ENCODE results near the gene DEGS2. TPM values are rescaled to one million over a fixed set of nuclear protein-coding genes. Genes with fewer than 3 reads are reported as not detected.
"Not testable (repeated sequence)": the region's sequence is repeated elsewhere in the genome, so short reads cannot be mapped to it uniquely, and the experiment has no call there.

The DEGS2 gene
- total and polyA plus RNA-seq, 7 experiments from 2014 or later: 0.19 to 1.0 (median 0.44) TPM; not detected in 1

GRCh38 chr14:100180671-100181070 lies 21.2 kb upstream of the DEGS2 start:
- H3K27ac ChIP-seq (ENCODE audit: low read depth, low read length); H3K27ac Mint-ChIP-seq; H3K9me3 Mint-ChIP-seq; POLR2A ChIA-PET; ATAC-seq; DNase-seq; H3K27me3 ChIP-seq (ENCODE audit: control insufficient read depth in 2 of 2, insufficient read depth in 2 of 2, low read length in 2 of 2); H3K9me3 ChIP-seq (ENCODE audit: control insufficient read depth in 2 of 3, low read length in 3 of 3); H3K36me3 ChIP-seq (ENCODE audit: control insufficient read depth in 2 of 3, insufficient read depth in 3 of 3, low read length in 3 of 3); CTCF ChIA-PET; H3K4me3 ChIP-seq (ENCODE audit: low read length); H3K4me3 Mint-ChIP-seq; H3K27me3 Mint-ChIP-seq; H3K36me3 Mint-ChIP-seq; H3K4me1 ChIP-seq (ENCODE audit: control insufficient read depth in 2 of 2, insufficient read depth in 2 of 2, low read length in 2 of 2); intact Hi-C loops (cut with micrococcal nuclease); H3K4me1 Mint-ChIP-seq: not testable (repeated sequence)

- no peak overlapping the region for H3K27ac ChIP-seq (ENCODE audit: low read depth, low read length)
- CTCF ChIA-PET: no interaction called here
- no peaks in the 10 kb centered on the region for H3K36me3 Mint-ChIP-seq
- no peak overlapping the region for H3K27ac Mint-ChIP-seq
- no peak overlapping the region for H3K4me3 ChIP-seq (ENCODE audit: low read length)
- intact Hi-C loops (cut with micrococcal nuclease): no loop called here
- DNase-seq: no peak
- no peaks in the 10 kb centered on the region for H3K9me3 ChIP-seq (ENCODE audit: control insufficient read depth in 2 of 3, low read length in 3 of 3)
- POLR2A ChIA-PET: no interaction called here
- H3K4me1 Mint-ChIP-seq: peaks cover 0 to 2% (median 0%) of the 10 kb centered on the region in 7 donors
- H3K4me3 Mint-ChIP-seq: no peak overlapping the region
- ATAC-seq: no peak
- no peaks in the 10 kb centered on the region for H3K36me3 ChIP-seq (ENCODE audit: control insufficient read depth in 2 of 3, insufficient read depth in 3 of 3, low read length in 3 of 3)
- peaks cover 0 to 6% (median 2%) of the 10 kb centered on the region in 5 donors for H3K27me3 Mint-ChIP-seq
- no peaks in the 10 kb centered on the region for H3K4me1 ChIP-seq (ENCODE audit: control insufficient read depth in 2 of 2, insufficient read depth in 2 of 2, low read length in 2 of 2)
- H3K27me3 ChIP-seq (ENCODE audit: control insufficient read depth in 2 of 2, insufficient read depth in 2 of 2, low read length in 2 of 2): no peaks in the 10 kb centered on the region
- H3K9me3 Mint-ChIP-seq: no peaks in the 10 kb centered on the region
Observed at GRCh38 chr14:100178691-100179090, 19.2 kb upstream of the DEGS2 start.

- peaks cover 0 to 15% (median 5%) of the 10 kb centered on the region in 5 donors for H3K27me3 Mint-ChIP-seq
- ATAC-seq (no peak), DNase-seq (no peak)
- no peaks in the 10 kb centered on the region for H3K27me3 ChIP-seq (ENCODE audit: control insufficient read depth in 2 of 2, insufficient read depth in 2 of 2, low read length in 2 of 2)
- H3K36me3 Mint-ChIP-seq: no peaks in the 10 kb centered on the region
- H3K4me1 Mint-ChIP-seq: peaks cover 0 to 2% (median 0%) of the 10 kb centered on the region in 7 donors
- H3K4me3 ChIP-seq (ENCODE audit: low read length): no peak overlapping the region
- no peaks in the 10 kb centered on the region for H3K36me3 ChIP-seq (ENCODE audit: control insufficient read depth in 2 of 3, insufficient read depth in 3 of 3, low read length in 3 of 3)
- H3K27ac ChIP-seq (ENCODE audit: low read depth, low read length): no peak overlapping the region
- ChIA-PET CTCF (no interaction called here), POLR2A (interaction anchor here (0.6 kb wide), 1 partner anchor 16 kb away, joined by 3 read pairs; no protein-coding TSS in a partner anchor)
- H3K4me3 Mint-ChIP-seq: no peak overlapping the region
- H3K4me1 ChIP-seq (ENCODE audit: control insufficient read depth in 2 of 2, insufficient read depth in 2 of 2, low read length in 2 of 2): no peaks in the 10 kb centered on the region
- H3K9me3 ChIP-seq (ENCODE audit: control insufficient read depth in 2 of 3, low read length in 3 of 3): no peaks in the 10 kb centered on the region
- H3K9me3 Mint-ChIP-seq: no peaks in the 10 kb centered on the region
- H3K27ac Mint-ChIP-seq: peak overlapping the region in 1 of 9 donors; percentile 8
- intact Hi-C loops (cut with micrococcal nuclease): no loop called here
Observed at GRCh38 chr14:100176811-100177327, 17.4 kb upstream of the DEGS2 start.

- Mint-ChIP-seq H3K27ac (no peak overlapping the region), H3K36me3 (peaks cover 0 to 4% (median 0%) of the 10 kb centered on the region in 5 donors), H3K27me3 (peaks cover 0 to 22% (median 6%) of the 10 kb centered on the region in 5 donors), H3K9me3 (no peaks in the 10 kb centered on the region), H3K4me3 (no peak overlapping the region), H3K4me1 (peaks cover 0 to 4% (median 4%) of the 10 kb centered on the region in 7 donors)
- ChIA-PET POLR2A (no interaction called here), CTCF (no interaction called here)
- Histone ChIP-seq H3K27me3 (ENCODE audit: control insufficient read depth in 2 of 2, insufficient read depth in 2 of 2, low read length in 2 of 2) (no peaks in the 10 kb centered on the region), H3K4me1 (ENCODE audit: control insufficient read depth in 2 of 2, insufficient read depth in 2 of 2, low read length in 2 of 2) (no peaks in the 10 kb centered on the region), H3K27ac (ENCODE audit: low read depth, low read length) (no peak overlapping the region), H3K4me3 (ENCODE audit: low read length) (no peak overlapping the region), H3K36me3 (ENCODE audit: control insufficient read depth in 2 of 3, insufficient read depth in 3 of 3, low read length in 3 of 3) (no peaks in the 10 kb centered on the region), H3K9me3 (ENCODE audit: control insufficient read depth in 2 of 3, low read length in 3 of 3) (no peaks in the 10 kb centered on the region)
- DNase-seq (no peak), ATAC-seq (no peak)
- intact Hi-C loops (cut with micrococcal nuclease): no loop called here
Observed at GRCh38 chr14:100173353-100173752, 13.9 kb upstream of the DEGS2 start.

GRCh38 chr14:100172811-100173210 lies 13.4 kb upstream of the DEGS2 start:
- H3K9me3 ChIP-seq (ENCODE audit: control insufficient read depth in 2 of 3, low read length in 3 of 3): no peaks in the 10 kb centered on the region
- H3K4me1 Mint-ChIP-seq: peaks cover 0 to 5% (median 4%) of the 10 kb centered on the region in 7 donors
- no peak overlapping the region for H3K27ac ChIP-seq (ENCODE audit: low read depth, low read length)
- H3K36me3 Mint-ChIP-seq: peaks cover 0 to 4% (median 0%) of the 10 kb centered on the region in 5 donors
- no peaks in the 10 kb centered on the region for H3K27me3 ChIP-seq (ENCODE audit: control insufficient read depth in 2 of 2, insufficient read depth in 2 of 2, low read length in 2 of 2)
- H3K36me3 ChIP-seq (ENCODE audit: control insufficient read depth in 2 of 3, insufficient read depth in 3 of 3, low read length in 3 of 3): no peaks in the 10 kb centered on the region
- no peaks in the 10 kb centered on the region for H3K4me1 ChIP-seq (ENCODE audit: control insufficient read depth in 2 of 2, insufficient read depth in 2 of 2, low read length in 2 of 2)
- no peak for DNase-seq
- ChIA-PET POLR2A (interaction anchor here (0.7 kb wide), 1 partner anchor 102 kb away, joined by 4 read pairs; no protein-coding TSS in a partner anchor), CTCF (interaction anchor here (0.6 kb wide), 1 partner anchor 603 kb away, joined by 3 read pairs; no protein-coding TSS in a partner anchor)
- H3K4me3 Mint-ChIP-seq: no peak overlapping the region
- H3K27ac Mint-ChIP-seq: no peak overlapping the region
- no peak for ATAC-seq
- no peaks in the 10 kb centered on the region for H3K9me3 Mint-ChIP-seq
- intact Hi-C loops (cut with micrococcal nuclease): no loop called here
- no peak overlapping the region for H3K4me3 ChIP-seq (ENCODE audit: low read length)
- H3K27me3 Mint-ChIP-seq: peaks cover 0 to 22% (median 6%) of the 10 kb centered on the region in 5 donors

- intact Hi-C loops (cut with micrococcal nuclease): no loop called here
- H3K9me3 ChIP-seq (ENCODE audit: control insufficient read depth in 2 of 3, low read length in 3 of 3): no peaks in the 10 kb centered on the region
- no peak for DNase-seq
- H3K4me3 Mint-ChIP-seq: peak overlapping the region in 1 of 10 donors; percentile 3
- H3K27me3 Mint-ChIP-seq: peaks cover 0 to 31% (median 11%) of the 10 kb centered on the region in 5 donors
- no peaks in the 10 kb centered on the region for H3K27me3 ChIP-seq (ENCODE audit: control insufficient read depth in 2 of 2, insufficient read depth in 2 of 2, low read length in 2 of 2)
- H3K27ac Mint-ChIP-seq: peak overlapping the region in 1 of 9 donors; percentile 73
- H3K4me1 Mint-ChIP-seq: peaks cover 0 to 13% (median 10%) of the 10 kb centered on the region in 7 donors
- peaks cover 0 to 3% of the 10 kb centered on the region in 2 donors for H3K4me1 ChIP-seq (ENCODE audit: control insufficient read depth in 2 of 2, insufficient read depth in 2 of 2, low read length in 2 of 2)
- ChIA-PET POLR2A (no interaction called here), CTCF (no interaction called here)
- H3K4me3 ChIP-seq (ENCODE audit: low read length): no peak overlapping the region
- peaks cover 0 to 4% (median 0%) of the 10 kb centered on the region in 5 donors for H3K36me3 Mint-ChIP-seq
- H3K27ac ChIP-seq (ENCODE audit: low read depth, low read length): no peak overlapping the region
- peaks cover 0 to 1% (median 0%) of the 10 kb centered on the region in 11 donors for H3K9me3 Mint-ChIP-seq
- no peaks in the 10 kb centered on the region for H3K36me3 ChIP-seq (ENCODE audit: control insufficient read depth in 2 of 3, insufficient read depth in 3 of 3, low read length in 3 of 3)
- ATAC-seq: no peak
Observed at GRCh38 chr14:100170880-100171279, 11.4 kb upstream of the DEGS2 start.

GRCh38 chr14:100168506-100168905 lies 9.1 kb upstream of the DEGS2 start:
- peaks cover 0 to 32% (median 11%) of the 10 kb centered on the region in 5 donors for H3K27me3 Mint-ChIP-seq
- H3K36me3 Mint-ChIP-seq: peaks cover 0 to 4% (median 0%) of the 10 kb centered on the region in 5 donors
- H3K4me3 Mint-ChIP-seq: peak overlapping the region in 1 of 10 donors; percentile 32
- peaks cover 0 to 1% (median 0%) of the 10 kb centered on the region in 11 donors for H3K9me3 Mint-ChIP-seq
- peaks cover 0 to 3% of the 10 kb centered on the region in 2 donors for H3K4me1 ChIP-seq (ENCODE audit: control insufficient read depth in 2 of 2, insufficient read depth in 2 of 2, low read length in 2 of 2)
- no peaks in the 10 kb centered on the region for H3K27me3 ChIP-seq (ENCODE audit: control insufficient read depth in 2 of 2, insufficient read depth in 2 of 2, low read length in 2 of 2)
- no peak overlapping the region for H3K4me3 ChIP-seq (ENCODE audit: low read length)
- H3K9me3 ChIP-seq (ENCODE audit: control insufficient read depth in 2 of 3, low read length in 3 of 3): no peaks in the 10 kb centered on the region
- no peak overlapping the region for H3K27ac Mint-ChIP-seq
- peaks cover 0 to 18% (median 12%) of the 10 kb centered on the region in 7 donors for H3K4me1 Mint-ChIP-seq
- no peaks in the 10 kb centered on the region for H3K36me3 ChIP-seq (ENCODE audit: control insufficient read depth in 2 of 3, insufficient read depth in 3 of 3, low read length in 3 of 3)
- POLR2A ChIA-PET: no interaction called here
- no peak for ATAC-seq
- intact Hi-C loops (cut with micrococcal nuclease): no loop called here
- no peak overlapping the region for H3K27ac ChIP-seq (ENCODE audit: low read depth, low read length)
- no peak for DNase-seq
- CTCF ChIA-PET: no interaction called here

All from naive thymus-derived CD4-positive, alpha-beta T cell (primary cell).